ENCODE results near the gene TEX47. TPM values are rescaled to one million over a fixed set of nuclear protein-coding genes. Genes with fewer than 3 reads are reported as not detected.

TEX47 gene
- total and polyA plus RNA-seq, 2 experiments from 2014 or later, result not detected

DNA sequence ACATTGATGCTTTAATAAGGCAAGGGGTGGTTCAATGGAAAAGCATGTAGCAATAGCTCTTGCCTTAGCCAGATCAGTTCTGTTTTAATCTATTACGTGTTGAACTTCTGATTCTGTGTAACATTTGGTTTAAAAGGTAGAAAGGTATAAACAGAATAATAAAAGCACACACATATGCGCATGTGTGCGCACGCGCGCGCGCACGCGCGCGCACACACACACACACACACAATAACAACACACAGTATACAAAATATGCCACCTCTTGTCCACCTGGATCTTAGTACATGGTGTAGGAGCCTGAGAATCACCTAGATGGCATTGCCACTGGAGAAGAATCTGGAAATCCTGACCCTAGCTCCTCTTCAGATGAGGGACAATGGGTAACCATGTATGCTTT lies 49.6 kb upstream of the TEX47 start:
- Histone ChIP-seq H3K27ac (ENCODE audit: low read depth) (no peak overlapping the region), H4K20me1 (replicated peaks; ENCODE audit: insufficient read depth) (no peaks in the 10 kb centered on the region), H3F3A (replicated peaks; ENCODE audit: low read depth) (no peaks in the 10 kb centered on the region), H3K36me3 (ENCODE audit: insufficient read depth) (no peaks in the 10 kb centered on the region), H3K27me3 (ENCODE audit: insufficient read depth) (no peaks in the 10 kb centered on the region), H3K9me2 (ENCODE audit: insufficient read depth) (0 out of 2 replicates have a peak, but pooled peaks cover 1% of the 10 kb centered on the region), H3K4me2 (no peak overlapping the region), H2AFZ (no peak overlapping the region), H3K4me3 (no peak overlapping the region), H3K79me2 (replicated peaks; ENCODE audit: insufficient read depth) (no peaks in the 10 kb centered on the region), H3K4me1 (ENCODE audit: insufficient read depth) (no peaks in the 10 kb centered on the region)
- no peak for DNase-seq (ENCODE audit: low spot score)
- H3K27ac Mint-ChIP-seq, result no peak overlapping the region
- no peak for TF ChIP-seq JUNB (IDR thresholded peaks at IDR 0.05; ENCODE audit: unreplicated experiment)
- no peak for TF ChIP-seq ZNF114 (CRISPR knock-in tag; IDR thresholded peaks at IDR 0.05)
- TF ChIP-seq POLR2AphosphoS5 (IDR thresholded peaks at IDR 0.05; ENCODE audit: low read depth), result no peak
- no peak for TF ChIP-seq EZH2 (IDR thresholded peaks at IDR 0.05; ENCODE audit: low read depth, unreplicated experiment)
- TF ChIP-seq CREB1 (CRISPR knock-in tag; IDR thresholded peaks at IDR 0.05; ENCODE audit: low read depth), result no peak
- TF ChIP-seq, protein P1, sequence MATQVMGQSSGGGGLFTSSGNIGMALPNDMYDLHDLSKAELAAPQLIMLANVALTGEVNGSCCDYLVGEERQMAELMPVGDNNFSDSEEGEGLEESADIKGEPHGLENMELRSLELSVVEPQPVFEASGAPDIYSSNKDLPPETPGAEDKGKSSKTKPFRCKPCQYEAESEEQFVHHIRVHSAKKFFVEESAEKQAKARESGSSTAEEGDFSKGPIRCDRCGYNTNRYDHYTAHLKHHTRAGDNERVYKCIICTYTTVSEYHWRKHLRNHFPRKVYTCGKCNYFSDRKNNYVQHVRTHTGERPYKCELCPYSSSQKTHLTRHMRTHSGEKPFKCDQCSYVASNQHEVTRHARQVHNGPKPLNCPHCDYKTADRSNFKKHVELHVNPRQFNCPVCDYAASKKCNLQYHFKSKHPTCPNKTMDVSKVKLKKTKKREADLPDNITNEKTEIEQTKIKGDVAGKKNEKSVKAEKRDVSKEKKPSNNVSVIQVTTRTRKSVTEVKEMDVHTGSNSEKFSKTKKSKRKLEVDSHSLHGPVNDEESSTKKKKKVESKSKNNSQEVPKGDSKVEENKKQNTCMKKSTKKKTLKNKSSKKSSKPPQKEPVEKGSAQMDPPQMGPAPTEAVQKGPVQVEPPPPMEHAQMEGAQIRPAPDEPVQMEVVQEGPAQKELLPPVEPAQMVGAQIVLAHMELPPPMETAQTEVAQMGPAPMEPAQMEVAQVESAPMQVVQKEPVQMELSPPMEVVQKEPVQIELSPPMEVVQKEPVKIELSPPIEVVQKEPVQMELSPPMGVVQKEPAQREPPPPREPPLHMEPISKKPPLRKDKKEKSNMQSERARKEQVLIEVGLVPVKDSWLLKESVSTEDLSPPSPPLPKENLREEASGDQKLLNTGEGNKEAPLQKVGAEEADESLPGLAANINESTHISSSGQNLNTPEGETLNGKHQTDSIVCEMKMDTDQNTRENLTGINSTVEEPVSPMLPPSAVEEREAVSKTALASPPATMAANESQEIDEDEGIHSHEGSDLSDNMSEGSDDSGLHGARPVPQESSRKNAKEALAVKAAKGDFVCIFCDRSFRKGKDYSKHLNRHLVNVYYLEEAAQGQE (IDR thresholded peaks at IDR 0.05; ENCODE audit: unreplicated experiment), result no peak
- TF ChIP-seq, protein P2, sequence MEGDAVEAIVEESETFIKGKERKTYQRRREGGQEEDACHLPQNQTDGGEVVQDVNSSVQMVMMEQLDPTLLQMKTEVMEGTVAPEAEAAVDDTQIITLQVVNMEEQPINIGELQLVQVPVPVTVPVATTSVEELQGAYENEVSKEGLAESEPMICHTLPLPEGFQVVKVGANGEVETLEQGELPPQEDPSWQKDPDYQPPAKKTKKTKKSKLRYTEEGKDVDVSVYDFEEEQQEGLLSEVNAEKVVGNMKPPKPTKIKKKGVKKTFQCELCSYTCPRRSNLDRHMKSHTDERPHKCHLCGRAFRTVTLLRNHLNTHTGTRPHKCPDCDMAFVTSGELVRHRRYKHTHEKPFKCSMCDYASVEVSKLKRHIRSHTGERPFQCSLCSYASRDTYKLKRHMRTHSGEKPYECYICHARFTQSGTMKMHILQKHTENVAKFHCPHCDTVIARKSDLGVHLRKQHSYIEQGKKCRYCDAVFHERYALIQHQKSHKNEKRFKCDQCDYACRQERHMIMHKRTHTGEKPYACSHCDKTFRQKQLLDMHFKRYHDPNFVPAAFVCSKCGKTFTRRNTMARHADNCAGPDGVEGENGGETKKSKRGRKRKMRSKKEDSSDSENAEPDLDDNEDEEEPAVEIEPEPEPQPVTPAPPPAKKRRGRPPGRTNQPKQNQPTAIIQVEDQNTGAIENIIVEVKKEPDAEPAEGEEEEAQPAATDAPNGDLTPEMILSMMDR (conservative IDR thresholded peaks at IDR 0.05; ENCODE audit: low read depth in 2 of 2), result no peak
- no peak for TF ChIP-seq STAT1 (IDR thresholded peaks at IDR 0.05; ENCODE audit: unreplicated experiment)
- TF ChIP-seq, protein P3, sequence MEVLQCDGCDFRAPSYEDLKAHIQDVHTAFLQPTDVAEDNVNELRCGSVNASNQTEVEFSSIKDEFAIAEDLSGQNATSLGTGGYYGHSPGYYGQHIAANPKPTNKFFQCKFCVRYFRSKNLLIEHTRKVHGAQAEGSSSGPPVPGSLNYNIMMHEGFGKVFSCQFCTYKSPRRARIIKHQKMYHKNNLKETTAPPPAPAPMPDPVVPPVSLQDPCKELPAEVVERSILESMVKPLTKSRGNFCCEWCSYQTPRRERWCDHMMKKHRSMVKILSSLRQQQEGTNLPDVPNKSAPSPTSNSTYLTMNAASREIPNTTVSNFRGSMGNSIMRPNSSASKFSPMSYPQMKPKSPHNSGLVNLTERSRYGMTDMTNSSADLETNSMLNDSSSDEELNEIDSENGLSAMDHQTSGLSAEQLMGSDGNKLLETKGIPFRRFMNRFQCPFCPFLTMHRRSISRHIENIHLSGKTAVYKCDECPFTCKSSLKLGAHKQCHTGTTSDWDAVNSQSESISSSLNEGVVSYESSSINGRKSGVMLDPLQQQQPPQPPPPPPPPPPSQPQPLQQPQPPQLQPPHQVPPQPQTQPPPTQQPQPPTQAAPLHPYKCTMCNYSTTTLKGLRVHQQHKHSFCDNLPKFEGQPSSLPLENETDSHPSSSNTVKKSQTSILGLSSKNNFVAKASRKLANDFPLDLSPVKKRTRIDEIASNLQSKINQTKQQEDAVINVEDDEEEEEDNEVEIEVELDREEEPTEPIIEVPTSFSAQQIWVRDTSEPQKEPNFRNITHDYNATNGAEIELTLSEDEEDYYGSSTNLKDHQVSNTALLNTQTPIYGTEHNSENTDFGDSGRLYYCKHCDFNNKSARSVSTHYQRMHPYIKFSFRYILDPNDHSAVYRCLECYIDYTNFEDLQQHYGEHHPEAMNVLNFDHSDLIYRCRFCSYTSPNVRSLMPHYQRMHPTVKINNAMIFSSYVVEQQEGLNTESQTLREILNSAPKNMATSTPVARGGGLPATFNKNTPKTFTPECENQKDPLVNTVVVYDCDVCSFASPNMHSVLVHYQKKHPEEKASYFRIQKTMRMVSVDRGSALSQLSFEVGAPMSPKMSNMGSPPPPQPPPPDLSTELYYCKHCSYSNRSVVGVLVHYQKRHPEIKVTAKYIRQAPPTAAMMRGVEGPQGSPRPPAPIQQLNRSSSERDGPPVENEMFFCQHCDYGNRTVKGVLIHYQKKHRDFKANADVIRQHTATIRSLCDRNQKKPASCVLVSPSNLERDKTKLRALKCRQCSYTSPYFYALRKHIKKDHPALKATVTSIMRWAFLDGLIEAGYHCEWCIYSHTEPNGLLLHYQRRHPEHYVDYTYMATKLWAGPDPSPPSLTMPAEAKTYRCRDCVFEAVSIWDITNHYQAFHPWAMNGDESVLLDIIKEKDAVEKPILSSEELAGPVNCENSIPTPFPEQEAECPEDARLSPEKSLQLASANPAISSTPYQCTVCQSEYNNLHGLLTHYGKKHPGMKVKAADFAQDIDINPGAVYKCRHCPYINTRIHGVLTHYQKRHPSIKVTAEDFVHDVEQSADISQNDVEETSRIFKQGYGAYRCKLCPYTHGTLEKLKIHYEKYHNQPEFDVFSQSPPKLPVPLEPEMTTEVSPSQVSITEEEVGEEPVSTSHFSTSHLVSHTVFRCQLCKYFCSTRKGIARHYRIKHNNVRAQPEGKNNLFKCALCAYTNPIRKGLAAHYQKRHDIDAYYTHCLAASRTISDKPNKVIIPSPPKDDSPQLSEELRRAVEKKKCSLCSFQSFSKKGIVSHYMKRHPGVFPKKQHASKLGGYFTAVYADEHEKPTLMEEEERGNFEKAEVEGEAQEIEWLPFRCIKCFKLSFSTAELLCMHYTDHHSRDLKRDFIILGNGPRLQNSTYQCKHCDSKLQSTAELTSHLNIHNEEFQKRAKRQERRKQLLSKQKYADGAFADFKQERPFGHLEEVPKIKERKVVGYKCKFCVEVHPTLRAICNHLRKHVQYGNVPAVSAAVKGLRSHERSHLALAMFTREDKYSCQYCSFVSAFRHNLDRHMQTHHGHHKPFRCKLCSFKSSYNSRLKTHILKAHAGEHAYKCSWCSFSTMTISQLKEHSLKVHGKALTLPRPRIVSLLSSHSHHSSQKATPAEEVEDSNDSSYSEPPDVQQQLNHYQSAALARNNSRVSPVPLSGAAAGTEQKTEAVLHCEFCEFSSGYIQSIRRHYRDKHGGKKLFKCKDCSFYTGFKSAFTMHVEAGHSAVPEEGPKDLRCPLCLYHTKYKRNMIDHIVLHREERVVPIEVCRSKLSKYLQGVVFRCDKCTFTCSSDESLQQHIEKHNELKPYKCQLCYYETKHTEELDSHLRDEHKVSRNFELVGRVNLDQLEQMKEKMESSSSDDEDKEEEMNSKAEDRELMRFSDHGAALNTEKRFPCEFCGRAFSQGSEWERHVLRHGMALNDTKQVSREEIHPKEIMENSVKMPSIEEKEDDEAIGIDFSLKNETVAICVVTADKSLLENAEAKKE (CRISPR knock-in tag; IDR thresholded peaks at IDR 0.05), result no peak
- TF ChIP-seq, protein P4, sequence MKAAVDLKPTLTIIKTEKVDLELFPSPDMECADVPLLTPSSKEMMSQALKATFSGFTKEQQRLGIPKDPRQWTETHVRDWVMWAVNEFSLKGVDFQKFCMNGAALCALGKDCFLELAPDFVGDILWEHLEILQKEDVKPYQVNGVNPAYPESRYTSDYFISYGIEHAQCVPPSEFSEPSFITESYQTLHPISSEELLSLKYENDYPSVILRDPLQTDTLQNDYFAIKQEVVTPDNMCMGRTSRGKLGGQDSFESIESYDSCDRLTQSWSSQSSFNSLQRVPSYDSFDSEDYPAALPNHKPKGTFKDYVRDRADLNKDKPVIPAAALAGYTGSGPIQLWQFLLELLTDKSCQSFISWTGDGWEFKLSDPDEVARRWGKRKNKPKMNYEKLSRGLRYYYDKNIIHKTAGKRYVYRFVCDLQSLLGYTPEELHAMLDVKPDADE (IDR thresholded peaks at IDR 0.05), result no peak
- no peak for TF ChIP-seq ZNF331 (CRISPR knock-in tag; IDR thresholded peaks at IDR 0.05; ENCODE audit: low read depth)
- no peak for TF ChIP-seq NANOG (IDR thresholded peaks at IDR 0.05; ENCODE audit: borderline replicate concordance)
- TF ChIP-seq EZH2phosphoT487 (IDR thresholded peaks at IDR 0.05; ENCODE audit: unreplicated experiment), result no peak
- H3K4me1 Mint-ChIP-seq, result no peaks in the 10 kb centered on the region
- H3K36me3 Mint-ChIP-seq (ENCODE audit: low read depth), result peaks cover under 1% of the 10 kb centered on the region; the same call in 1 of the 3 replicates
- H3K4me3 Mint-ChIP-seq, result no peak overlapping the region
- H3K27me3 Mint-ChIP-seq (ENCODE audit: insufficient read depth, low read depth, poor library complexity), result no peaks in the 10 kb centered on the region
- no peak for ATAC-seq
- peaks cover 1% of the 10 kb centered on the region for H3K9me3 Mint-ChIP-seq
